ENCODE measurements around the gene GSE1.

DNA sequence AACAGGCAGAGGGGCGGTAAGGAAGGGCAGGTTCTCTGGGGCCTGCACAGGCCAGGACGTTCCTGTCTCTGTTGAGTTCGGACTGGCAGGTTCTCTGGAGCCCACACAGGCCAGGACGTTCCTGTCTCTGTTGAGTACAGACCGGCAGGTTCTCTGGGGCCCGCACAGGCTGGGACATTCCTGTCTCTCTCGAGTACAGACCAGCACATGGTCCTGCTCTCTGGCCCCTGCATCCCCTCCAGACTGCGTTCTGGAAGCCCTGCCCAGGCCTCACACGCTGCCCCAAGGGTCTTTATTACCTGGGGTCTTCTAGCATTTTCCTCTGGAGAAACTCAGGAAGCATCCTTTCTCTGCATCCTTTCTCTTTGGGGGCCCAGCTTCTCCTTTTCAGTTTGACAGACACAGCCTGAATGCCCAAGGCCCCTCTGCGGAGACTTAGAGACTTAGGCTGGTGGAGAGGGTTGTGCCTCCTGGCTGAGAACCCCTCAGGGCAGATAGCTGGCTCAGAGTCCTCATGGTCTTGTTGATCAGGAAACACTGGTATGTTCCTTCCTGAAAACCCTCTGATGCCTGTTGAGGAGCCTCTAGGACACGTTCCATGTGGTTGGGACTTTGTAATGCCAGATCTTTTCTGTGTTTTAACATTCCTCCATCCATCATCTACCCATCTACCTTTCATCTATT is 18.0 kb upstream of the GSE1 start:
- TF ChIP-seq, protein P1, sequence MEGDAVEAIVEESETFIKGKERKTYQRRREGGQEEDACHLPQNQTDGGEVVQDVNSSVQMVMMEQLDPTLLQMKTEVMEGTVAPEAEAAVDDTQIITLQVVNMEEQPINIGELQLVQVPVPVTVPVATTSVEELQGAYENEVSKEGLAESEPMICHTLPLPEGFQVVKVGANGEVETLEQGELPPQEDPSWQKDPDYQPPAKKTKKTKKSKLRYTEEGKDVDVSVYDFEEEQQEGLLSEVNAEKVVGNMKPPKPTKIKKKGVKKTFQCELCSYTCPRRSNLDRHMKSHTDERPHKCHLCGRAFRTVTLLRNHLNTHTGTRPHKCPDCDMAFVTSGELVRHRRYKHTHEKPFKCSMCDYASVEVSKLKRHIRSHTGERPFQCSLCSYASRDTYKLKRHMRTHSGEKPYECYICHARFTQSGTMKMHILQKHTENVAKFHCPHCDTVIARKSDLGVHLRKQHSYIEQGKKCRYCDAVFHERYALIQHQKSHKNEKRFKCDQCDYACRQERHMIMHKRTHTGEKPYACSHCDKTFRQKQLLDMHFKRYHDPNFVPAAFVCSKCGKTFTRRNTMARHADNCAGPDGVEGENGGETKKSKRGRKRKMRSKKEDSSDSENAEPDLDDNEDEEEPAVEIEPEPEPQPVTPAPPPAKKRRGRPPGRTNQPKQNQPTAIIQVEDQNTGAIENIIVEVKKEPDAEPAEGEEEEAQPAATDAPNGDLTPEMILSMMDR (IDR thresholded peaks at IDR 0.05) = no peak
- TF ChIP-seq POLR2A (IDR thresholded peaks at IDR 0.05) (no peak), POLR2AphosphoS5 (IDR thresholded peaks at IDR 0.05) (no peak)

Data from breast epithelium (tissue), 3 donors.